Neural cell (in vitro differentiated cells): ENCODE results near the gene SIRPG. TPM values are rescaled to one million over a fixed set of nuclear protein-coding genes. Genes with fewer than 3 reads are reported as not detected.

ENCODE experiments used
- H2AFZ ChIP-seq: fragments of 200-600, 300-800 bp; sonication (generic), shearing (Covaris generic); 2 replicates; pipeline ENCODE4 v1.6.0; 2014; ENCODE audit warnings: low read depth, mild to moderate bottlenecking, antibody characterized with exemption, low read length, moderate library complexity
- H3F3A ChIP-seq: fragments of 200-600 bp; shearing (Covaris generic); 2 replicates; pipeline ENCODE4 v1.6.1; 2016; ENCODE audit warnings: mild to moderate bottlenecking, moderate library complexity, mixed read lengths, antibody characterized with exemption, low read length; ENCODE audit not compliant: insufficient read depth, poor library complexity, severe bottlenecking
- H3K27ac ChIP-seq: fragments of 200-600, 300-800 bp; sonication (generic), shearing (Covaris generic); 2 replicates; pipeline ENCODE4 v1.5.1; 2014; ENCODE audit warnings: mild to moderate bottlenecking, low read length, moderate library complexity
- H3K27me3 ChIP-seq: fragments of 300-800, 200-600 bp; sonication (generic), shearing (Covaris generic); 2 replicates; pipeline ENCODE4 v1.6.0; 2014; ENCODE audit warnings: mild to moderate bottlenecking, low read depth, low read length, moderate library complexity; ENCODE audit not compliant: insufficient read depth
- H3K36me3 ChIP-seq: fragments of 300-800, 200-600 bp; sonication (generic), shearing (Covaris generic); 2 replicates; pipeline ENCODE4 v1.5.1; 2014; ENCODE audit warnings: mild to moderate bottlenecking, antibody characterized with exemption, low read length, moderate library complexity; ENCODE audit not compliant: insufficient read depth
- H3K4me2 ChIP-seq: fragments of 300-800, 200-600 bp; sonication (generic), shearing (Covaris generic); 2 replicates; pipeline ENCODE4 v1.6.0; 2014; ENCODE audit warnings: mild to moderate bottlenecking, low read length
- H3K4me3 ChIP-seq: fragments of 300-800, 200-600 bp; sonication (generic), shearing (Covaris generic); 2 replicates; pipeline ENCODE4 v1.5.1; 2014; ENCODE audit warnings: mild to moderate bottlenecking, low read length, moderate library complexity
- H3K79me2 ChIP-seq: fragments of 200-600 bp; shearing (Covaris generic); replicated peaks from 2 replicates; pipeline ENCODE4 v1.6.0; 2014; ENCODE audit warnings: mild to moderate bottlenecking, low read length, moderate library complexity; ENCODE audit not compliant: insufficient read depth
- H3K9ac ChIP-seq: fragments of 300-800, 200-600 bp; sonication (generic), shearing (Covaris generic); 2 replicates; pipeline ENCODE4 v1.6.1; 2016; ENCODE audit warnings: mild to moderate bottlenecking, low read length, mixed read lengths
- H3K9me2 ChIP-seq: fragments of 200-600 bp; shearing (Covaris generic); 2 replicates; pipeline ENCODE4 v1.6.1; 2016; ENCODE audit warnings: mild to moderate bottlenecking, low read length, mixed read lengths; ENCODE audit not compliant: insufficient read depth
- H3K9me3 ChIP-seq: fragments of 200-600, 300-800 bp; sonication (generic), shearing (Covaris generic); 2 replicates; pipeline ENCODE4 v1.6.1; 2016; ENCODE audit warnings: mild to moderate bottlenecking, mixed run types, low read length, moderate library complexity, mixed read lengths
- H4K20me1 ChIP-seq: fragments of 200-600 bp; shearing (Covaris generic); 2 replicates; pipeline ENCODE4 v1.6.1; 2016; ENCODE audit warnings: mild to moderate bottlenecking, mixed run types; ENCODE audit not compliant: insufficient read depth
- EP300 ChIP-seq: fragments of 450-650 bp; conservative IDR thresholded peaks from 2 replicates; pipeline ENCODE4 v1.6.1; 2014; ENCODE audit warnings: antibody characterized with exemption, mild to moderate bottlenecking, moderate library complexity; ENCODE audit not compliant: poor library complexity, severe bottlenecking
- EZH2 ChIP-seq: fragments of 200-600, 300-800 bp; shearing (Covaris generic), sonication (generic); IDR thresholded peaks from 2 replicates; pipeline ENCODE4 v1.6.1; 2014; ENCODE audit warnings: antibody characterized with exemption, low read length, borderline replicate concordance, mild to moderate bottlenecking; ENCODE audit not compliant: insufficient read depth, poor library complexity, severe bottlenecking
- MXI1 ChIP-seq: fragments of 450-650 bp; conservative IDR thresholded peaks from 2 replicates; pipeline ENCODE4 v1.6.1; 2014; ENCODE audit warnings: antibody characterized with exemption, mild to moderate bottlenecking; ENCODE audit not compliant: poor library complexity, severe bottlenecking
- POLR2AphosphoS5 ChIP-seq: IDR thresholded peaks from 2 replicates; pipeline ENCODE4 v1.6.1; 2012
- RAD21 ChIP-seq: fragments of 450-650 bp; conservative IDR thresholded peaks from 2 replicates; pipeline ENCODE4 v1.6.1; 2014; ENCODE audit warnings: antibody characterized with exemption, mild to moderate bottlenecking, moderate library complexity
- SMC3 ChIP-seq: fragments of 450-650 bp; conservative IDR thresholded peaks from 2 replicates; pipeline ENCODE4 v1.6.1; 2014; ENCODE audit warnings: antibody characterized with exemption, mild to moderate bottlenecking, moderate library complexity; ENCODE audit not compliant: poor library complexity
- TAF1 ChIP-seq: IDR thresholded peaks from 2 replicates; pipeline ENCODE4 v1.6.1; 2012; ENCODE audit warnings: low read depth
- polyA plus RNA-seq: library from polyadenylated mRNA; depleted of rRNA; stranded (reverse); fragments of >200 nt; gene quantifications from 2 replicates; pipeline ENCODE4 v1.2.3, GENCODE V29; 2014
- TF ChIP-seq, protein P1 (sequence below): fragments of 450-650 bp; IDR thresholded peaks from 2 replicates; pipeline ENCODE4 v1.5.1; 2014; ENCODE audit warnings: antibody characterized with exemption, mild to moderate bottlenecking, moderate library complexity; ENCODE audit not compliant: poor library complexity, severe bottlenecking
- TF ChIP-seq, protein P2 (sequence below): IDR thresholded peaks from 2 replicates; pipeline ENCODE4 v1.6.1; 2012; ENCODE audit warnings: borderline replicate concordance

The SIRPG gene
- polyA plus RNA-seq, 1 donor from 2014 or later: not detected

GRCh38 chr20:1696521-1697209 lies 39.1 kb upstream of the SIRPG start:
- no peak for TF ChIP-seq MXI1
- TF ChIP-seq RAD21: no peak
- TF ChIP-seq EP300: no peak
- TF ChIP-seq SMC3: no peak
- no peak for TF ChIP-seq TAF1
- TF ChIP-seq, protein P1, sequence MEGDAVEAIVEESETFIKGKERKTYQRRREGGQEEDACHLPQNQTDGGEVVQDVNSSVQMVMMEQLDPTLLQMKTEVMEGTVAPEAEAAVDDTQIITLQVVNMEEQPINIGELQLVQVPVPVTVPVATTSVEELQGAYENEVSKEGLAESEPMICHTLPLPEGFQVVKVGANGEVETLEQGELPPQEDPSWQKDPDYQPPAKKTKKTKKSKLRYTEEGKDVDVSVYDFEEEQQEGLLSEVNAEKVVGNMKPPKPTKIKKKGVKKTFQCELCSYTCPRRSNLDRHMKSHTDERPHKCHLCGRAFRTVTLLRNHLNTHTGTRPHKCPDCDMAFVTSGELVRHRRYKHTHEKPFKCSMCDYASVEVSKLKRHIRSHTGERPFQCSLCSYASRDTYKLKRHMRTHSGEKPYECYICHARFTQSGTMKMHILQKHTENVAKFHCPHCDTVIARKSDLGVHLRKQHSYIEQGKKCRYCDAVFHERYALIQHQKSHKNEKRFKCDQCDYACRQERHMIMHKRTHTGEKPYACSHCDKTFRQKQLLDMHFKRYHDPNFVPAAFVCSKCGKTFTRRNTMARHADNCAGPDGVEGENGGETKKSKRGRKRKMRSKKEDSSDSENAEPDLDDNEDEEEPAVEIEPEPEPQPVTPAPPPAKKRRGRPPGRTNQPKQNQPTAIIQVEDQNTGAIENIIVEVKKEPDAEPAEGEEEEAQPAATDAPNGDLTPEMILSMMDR: no peak
- TF ChIP-seq, protein P2, sequence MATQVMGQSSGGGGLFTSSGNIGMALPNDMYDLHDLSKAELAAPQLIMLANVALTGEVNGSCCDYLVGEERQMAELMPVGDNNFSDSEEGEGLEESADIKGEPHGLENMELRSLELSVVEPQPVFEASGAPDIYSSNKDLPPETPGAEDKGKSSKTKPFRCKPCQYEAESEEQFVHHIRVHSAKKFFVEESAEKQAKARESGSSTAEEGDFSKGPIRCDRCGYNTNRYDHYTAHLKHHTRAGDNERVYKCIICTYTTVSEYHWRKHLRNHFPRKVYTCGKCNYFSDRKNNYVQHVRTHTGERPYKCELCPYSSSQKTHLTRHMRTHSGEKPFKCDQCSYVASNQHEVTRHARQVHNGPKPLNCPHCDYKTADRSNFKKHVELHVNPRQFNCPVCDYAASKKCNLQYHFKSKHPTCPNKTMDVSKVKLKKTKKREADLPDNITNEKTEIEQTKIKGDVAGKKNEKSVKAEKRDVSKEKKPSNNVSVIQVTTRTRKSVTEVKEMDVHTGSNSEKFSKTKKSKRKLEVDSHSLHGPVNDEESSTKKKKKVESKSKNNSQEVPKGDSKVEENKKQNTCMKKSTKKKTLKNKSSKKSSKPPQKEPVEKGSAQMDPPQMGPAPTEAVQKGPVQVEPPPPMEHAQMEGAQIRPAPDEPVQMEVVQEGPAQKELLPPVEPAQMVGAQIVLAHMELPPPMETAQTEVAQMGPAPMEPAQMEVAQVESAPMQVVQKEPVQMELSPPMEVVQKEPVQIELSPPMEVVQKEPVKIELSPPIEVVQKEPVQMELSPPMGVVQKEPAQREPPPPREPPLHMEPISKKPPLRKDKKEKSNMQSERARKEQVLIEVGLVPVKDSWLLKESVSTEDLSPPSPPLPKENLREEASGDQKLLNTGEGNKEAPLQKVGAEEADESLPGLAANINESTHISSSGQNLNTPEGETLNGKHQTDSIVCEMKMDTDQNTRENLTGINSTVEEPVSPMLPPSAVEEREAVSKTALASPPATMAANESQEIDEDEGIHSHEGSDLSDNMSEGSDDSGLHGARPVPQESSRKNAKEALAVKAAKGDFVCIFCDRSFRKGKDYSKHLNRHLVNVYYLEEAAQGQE: no peak
- no peak for TF ChIP-seq POLR2AphosphoS5
- no peak for TF ChIP-seq EZH2
- no peaks in the 10 kb centered on the region for H3K9me3 ChIP-seq

GRCh38 chr20:1694672-1695071 lies 37.1 kb upstream of the SIRPG start:
- no peak overlapping the region for H3K9ac ChIP-seq
- H3K79me2 ChIP-seq: no peaks in the 10 kb centered on the region
- H3K27ac ChIP-seq: no peak overlapping the region
- H3K36me3 ChIP-seq: no peaks in the 10 kb centered on the region
- no peak overlapping the region for H3K4me3 ChIP-seq
- H3K9me2 ChIP-seq: no peaks in the 10 kb centered on the region
- no peaks in the 10 kb centered on the region for H4K20me1 ChIP-seq
- TF ChIP-seq SMC3: no peak
- no peak for TF ChIP-seq RAD21
- no peak for TF ChIP-seq EP300
- TF ChIP-seq, protein P2: no peak
- no peaks in the 10 kb centered on the region for H3K9me3 ChIP-seq
- H2AFZ ChIP-seq: no peak overlapping the region
- no peaks in the 10 kb centered on the region for H3F3A ChIP-seq
- H3K4me2 ChIP-seq: no peak overlapping the region
- no peaks in the 10 kb centered on the region for H3K27me3 ChIP-seq

More at GRCh38 chr20:1696521-1697209, 39.1 kb upstream of the SIRPG start:
- no peak overlapping the region for H2AFZ ChIP-seq
- H3K36me3 ChIP-seq: no peaks in the 10 kb centered on the region
- H3K9me2 ChIP-seq: no peaks in the 10 kb centered on the region
- H3K4me2 ChIP-seq: no peak overlapping the region
- H3F3A ChIP-seq: no peaks in the 10 kb centered on the region
- H3K79me2 ChIP-seq: no peaks in the 10 kb centered on the region
- H3K9ac ChIP-seq: no peak overlapping the region
- no peak overlapping the region for H3K4me3 ChIP-seq
- H3K27me3 ChIP-seq: no peaks in the 10 kb centered on the region
- no peak overlapping the region for H3K27ac ChIP-seq
- H4K20me1 ChIP-seq: no peaks in the 10 kb centered on the region
